Measurements from ENCODE around the gene KMO. TPM values are rescaled to one million over a fixed set of nuclear protein-coding genes. Genes with fewer than 3 reads are reported as not detected.

Gene KMO
- total and polyA plus RNA-seq, 2 donors (not counting 3 experiments of a cell fraction or from before 2014, with no cell fraction given): not detected

DNA sequence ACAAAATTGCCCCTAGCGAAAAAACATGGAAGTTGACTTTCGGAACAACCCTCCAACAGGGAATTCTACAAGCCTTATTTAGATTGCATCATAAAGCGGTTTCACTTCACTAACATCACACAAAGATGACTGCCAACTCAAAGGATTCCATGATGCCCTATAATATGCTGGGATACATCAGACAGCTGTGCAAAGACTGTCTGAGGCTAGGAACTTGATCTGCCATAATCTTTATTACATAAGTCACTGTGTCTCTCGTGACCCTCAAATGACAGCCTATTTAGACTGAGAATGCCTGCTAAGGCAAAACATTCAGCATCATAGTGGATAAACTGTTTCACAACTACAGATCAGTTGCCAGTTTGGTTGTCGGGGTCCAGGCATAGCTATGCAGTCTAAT, 36.4 kb upstream of the KMO start:
- ChIA-PET CTCF (no interaction called here), POLR2A (no interaction called here)
- H3K79me2 ChIP-seq (ENCODE audit: control insufficient read depth, insufficient read depth, low read length): no peaks in the 10 kb centered on the region
- H3K9ac ChIP-seq (replicated peaks; ENCODE audit: extremely low read depth, insufficient read depth, low read length): no peak overlapping the region
- FAIRE-seq (no peak), DNase-seq (ENCODE audit: low read depth, low spot score) (no peak)
- TF ChIP-seq, protein P1, sequence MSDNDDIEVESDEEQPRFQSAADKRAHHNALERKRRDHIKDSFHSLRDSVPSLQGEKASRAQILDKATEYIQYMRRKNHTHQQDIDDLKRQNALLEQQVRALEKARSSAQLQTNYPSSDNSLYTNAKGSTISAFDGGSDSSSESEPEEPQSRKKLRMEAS (IDR thresholded peaks at IDR 0.05; ENCODE audit: insufficient read depth, insufficient read length): no peak
- no peak for TF ChIP-seq POLR2AphosphoS5 (IDR thresholded peaks at IDR 0.05; ENCODE audit: insufficient read depth, low read depth, low read length)
- no peak for TF ChIP-seq POLR2A (IDR thresholded peaks at IDR 0.05; ENCODE audit: low read depth, low read length)
- TF ChIP-seq, protein P2, sequence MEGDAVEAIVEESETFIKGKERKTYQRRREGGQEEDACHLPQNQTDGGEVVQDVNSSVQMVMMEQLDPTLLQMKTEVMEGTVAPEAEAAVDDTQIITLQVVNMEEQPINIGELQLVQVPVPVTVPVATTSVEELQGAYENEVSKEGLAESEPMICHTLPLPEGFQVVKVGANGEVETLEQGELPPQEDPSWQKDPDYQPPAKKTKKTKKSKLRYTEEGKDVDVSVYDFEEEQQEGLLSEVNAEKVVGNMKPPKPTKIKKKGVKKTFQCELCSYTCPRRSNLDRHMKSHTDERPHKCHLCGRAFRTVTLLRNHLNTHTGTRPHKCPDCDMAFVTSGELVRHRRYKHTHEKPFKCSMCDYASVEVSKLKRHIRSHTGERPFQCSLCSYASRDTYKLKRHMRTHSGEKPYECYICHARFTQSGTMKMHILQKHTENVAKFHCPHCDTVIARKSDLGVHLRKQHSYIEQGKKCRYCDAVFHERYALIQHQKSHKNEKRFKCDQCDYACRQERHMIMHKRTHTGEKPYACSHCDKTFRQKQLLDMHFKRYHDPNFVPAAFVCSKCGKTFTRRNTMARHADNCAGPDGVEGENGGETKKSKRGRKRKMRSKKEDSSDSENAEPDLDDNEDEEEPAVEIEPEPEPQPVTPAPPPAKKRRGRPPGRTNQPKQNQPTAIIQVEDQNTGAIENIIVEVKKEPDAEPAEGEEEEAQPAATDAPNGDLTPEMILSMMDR (IDR thresholded peaks at IDR 0.05; ENCODE audit: extremely low read depth in 1 of 2, insufficient read depth in 1 of 2, low read depth in 1 of 2, low read length in 2 of 2): no peak
- TF ChIP-seq FOS (IDR thresholded peaks at IDR 0.05; ENCODE audit: borderline replicate concordance, insufficient read depth, low read length): no peak
- no peak for TF ChIP-seq MYC (IDR thresholded peaks at IDR 0.05; ENCODE audit: low read depth, low read length)
- TF ChIP-seq JUN (IDR thresholded peaks at IDR 0.05; ENCODE audit: borderline replicate concordance, insufficient read depth, insufficient read length, low read depth): no peak
- intact Hi-C loops (cut with micrococcal nuclease): no loop called here
- H3K4me2 ChIP-seq (ENCODE audit: insufficient read depth, low read length): no peak overlapping the region
- no peaks in the 10 kb centered on the region for H3K9me1 ChIP-seq (replicated peaks; ENCODE audit: control insufficient read depth, extremely low read depth, insufficient read depth, low read length)
- H3K4me1 ChIP-seq (ENCODE audit: control insufficient read depth, extremely low read depth, insufficient read depth, low read length): no peaks in the 10 kb centered on the region
- H2AFZ ChIP-seq (ENCODE audit: low read depth, low read length): no peak overlapping the region
- H3K27ac ChIP-seq (ENCODE audit: insufficient read depth, low read depth, low read length): no peak overlapping the region
- H3K4me3 ChIP-seq (replicated peaks in 1 of 3; ENCODE audit: insufficient read depth in 1 of 3, low read depth in 1 of 3, low read length in 3 of 3): no peak overlapping the region
- no peaks in the 10 kb centered on the region for H3K9me3 ChIP-seq (replicated peaks; ENCODE audit: control insufficient read depth, insufficient read depth, low read length)
- no peaks in the 10 kb centered on the region for H4K20me1 ChIP-seq (replicated peaks; ENCODE audit: control insufficient read depth, extremely low read depth, insufficient read depth, low read length)
- no peaks in the 10 kb centered on the region for H3K27me3 ChIP-seq (ENCODE audit: control insufficient read depth in 2 of 2, insufficient read depth in 2 of 2, low read length in 2 of 2)
- peaks cover 4 to 13% of the 10 kb centered on the region in 2 experiments for H3K36me3 ChIP-seq (ENCODE audit: control insufficient read depth in 2 of 2, extremely low read depth in 1 of 2, insufficient read depth in 2 of 2, low read length in 2 of 2)
- no TSS peak for BruUV-seq (replicated peaks)
- dilution Hi-C loops (cut with MboI; ENCODE audit: extremely low pct_ligation_motif_present, low sequenced_read_pairs): no loop called here

Measured in endothelial cell of umbilical vein (primary cell).